Bronchus fibroblast of lung (primary cell): ENCODE measurements around the gene TUBA1A. TPM values are rescaled to one million over a fixed set of nuclear protein-coding genes. Genes with fewer than 3 reads are reported as not detected.

Source experiments
- total RNA-seq: library from RNA; depleted of rRNA; stranded (reverse); fragments of >200 nt; gene quantifications from 2 replicates; pipeline ENCODE4 v1.2.3, GENCODE V29; 2015

TUBA1A gene
- total RNA-seq: 2,369 and 2,410 TPM in 2 replicates

GRCh38 chr12:49188916-49189367 lies at the start of gene TUBA1A:
Gene TUBA1A (minus strand): TSS chr12:49189080. CDS start chr12:49188979, 101 bp downstream.

Other genes with a start within 250 kb of the TUBA1A start
- 66.6 and 75.1 TPM in 2 replicates for gene ARF3, start 231.6 kb downstream of the TUBA1A start, total RNA-seq
- 0.15 and 0.34 TPM in 2 replicates for gene WNT10B, start 217.3 kb downstream of the TUBA1A start, total RNA-seq
- gene WNT1, start 210.8 kb downstream of the TUBA1A start, total RNA-seq: not detected in 2 replicates
- gene DDN, start 189.7 kb downstream of the TUBA1A start, total RNA-seq: not detected in 2 replicates
- 70.3 and 76.0 TPM in 2 replicates for gene PRKAG1, start 170.3 kb downstream of the TUBA1A start, total RNA-seq
- 11.3 and 14.6 TPM in 2 replicates for gene KMT2D, start 128.3 kb downstream of the TUBA1A start, total RNA-seq
- gene RHEBL1, start 119.1 kb downstream of the TUBA1A start, total RNA-seq: 1.0 and 1.5 TPM in 2 replicates
- gene DHH, start 94.3 kb downstream of the TUBA1A start, total RNA-seq: not detected in 2 replicates
- gene LMBR1L, start 78.2 kb downstream of the TUBA1A start, total RNA-seq: 31.5 and 32.1 TPM in 2 replicates
- gene TUBA1B, start 57.7 kb downstream of the TUBA1A start, total RNA-seq: 5,023 and 5,211 TPM in 2 replicates
- 1,377 and 1,458 TPM in 2 replicates for gene TUBA1C, start 76.0 kb upstream of the TUBA1A start, total RNA-seq
- gene PRPH, start 106.1 kb upstream of the TUBA1A start, total RNA-seq: 0.74 and 1.5 TPM in 2 replicates
- gene TROAP, start 134.2 kb upstream of the TUBA1A start, total RNA-seq: 35.8 and 40.1 TPM in 2 replicates
- gene C1QL4, start 148.1 kb upstream of the TUBA1A start, total RNA-seq: 0.17 and 0.45 TPM in 2 replicates
- 9.1 and 9.6 TPM in 2 replicates for gene DNAJC22, start 157.8 kb upstream of the TUBA1A start, total RNA-seq
- 24.5 and 24.7 TPM in 2 replicates for gene SPATS2, start 178.4 kb upstream of the TUBA1A start, total RNA-seq